HFFc6 (cell line): ENCODE measurements around the gene NUFIP2. TPM values are rescaled to one million over a fixed set of nuclear protein-coding genes. Genes with fewer than 3 reads are reported as not detected.
"Not testable (repeated sequence)": the region's sequence is repeated elsewhere in the genome, so short reads cannot be mapped to it uniquely, and the experiment has no call there.

Experiments
- DNase-seq: peaks from one replicate; pipeline ENCODE4 v3.0.0-alpha.2; 2018
- H3K27ac Mint-ChIP-seq: 2 replicates; pipeline ENCODE4 v1.8.0; 2020; ENCODE audit warnings: mild to moderate bottlenecking, mixed read lengths
- H3K27me3 Mint-ChIP-seq: 2 replicates; pipeline ENCODE4 v1.8.0; 2021; ENCODE audit warnings: mild to moderate bottlenecking, moderate library complexity, mixed read lengths; ENCODE audit not compliant: insufficient read depth
- H3K36me3 Mint-ChIP-seq: 2 replicates; pipeline ENCODE4 v1.8.0; 2021; ENCODE audit warnings: low read depth, mixed read lengths
- H3K4me1 Mint-ChIP-seq: 2 replicates; pipeline ENCODE4 v1.8.0; 2020; ENCODE audit warnings: low read depth, mixed read lengths
- H3K4me3 Mint-ChIP-seq: 2 replicates; pipeline ENCODE4 v1.8.0; 2020; ENCODE audit warnings: mild to moderate bottlenecking, moderate library complexity, mixed read lengths
- H3K9me3 Mint-ChIP-seq: 2 replicates; pipeline ENCODE4 v1.8.0; 2020; ENCODE audit warnings: mild to moderate bottlenecking, mixed read lengths
- total RNA-seq, 6 experiments: library from RNA; stranded (reverse); fragmentation: NEBNext Ultra II Directional; extraction: Animal tissue kit (Norgen Biotek cat#: 25700); gene quantifications; 2 replicates in 1 of 6; 3 replicates in 5 of 6; pipeline ENCODE4 v1.2.3, GENCODE V29; 2021
- TF ChIP-seq, protein P1 (sequence below): fragments of 200-600 bp; sonication (generic); IDR thresholded peaks from 2 replicates; pipeline ENCODE4 v1.5.0; 2021; ENCODE audit warnings: antibody characterized with exemption, mild to moderate bottlenecking

The NUFIP2 gene
- total RNA-seq, 6 experiments from 2014 or later: 43.8 to 51.8 (median 49.9) TPM

DNA sequence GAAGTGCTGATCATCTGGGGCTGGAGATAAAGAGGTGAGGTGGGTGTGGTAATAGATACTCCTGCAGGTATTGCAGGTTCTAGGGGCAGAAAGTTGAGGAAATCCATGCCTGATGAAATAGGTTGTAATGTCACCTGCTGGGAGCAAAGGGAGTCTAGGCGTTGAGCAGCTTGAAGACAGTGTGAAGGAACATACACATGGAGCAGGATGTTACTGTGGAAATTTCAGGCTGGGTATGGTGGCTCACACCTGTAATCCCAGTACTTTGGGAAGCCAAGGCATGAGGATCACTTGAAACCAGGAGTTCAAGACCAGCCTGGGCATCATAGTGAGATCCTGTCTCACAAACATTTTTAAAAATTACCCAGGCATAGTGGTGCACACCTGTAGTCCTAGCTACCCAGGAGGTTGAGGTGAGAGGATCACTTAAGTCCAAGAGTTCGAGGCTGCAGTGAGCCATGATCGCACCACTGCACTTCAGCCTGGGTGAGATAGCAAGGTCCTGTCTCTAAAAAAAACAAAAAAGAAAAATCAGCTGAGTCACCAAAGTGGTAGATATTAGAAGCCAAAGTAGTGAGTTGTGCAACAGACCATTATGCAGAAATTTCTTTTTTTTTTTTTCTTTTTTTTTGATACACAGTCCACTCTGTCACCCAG, 56.3 kb downstream of the NUFIP2 start:
- Mint-ChIP-seq H3K36me3 (peaks cover 5% of the 10 kb centered on the region; the same call in 1 of the 2 replicates), H3K4me3 (peak overlapping the region; percentile 15; the same call in 1 of the 2 replicates), H3K9me3 (no peaks in the 10 kb centered on the region), H3K27me3 (peaks cover 5% of the 10 kb centered on the region; the same call in 1 of the 2 replicates), H3K27ac (peak overlapping the region; percentile 91), H3K4me1 (peaks cover 48% of the 10 kb centered on the region)
- DNase-seq: peak; percentile 71
- TF ChIP-seq, protein P1, sequence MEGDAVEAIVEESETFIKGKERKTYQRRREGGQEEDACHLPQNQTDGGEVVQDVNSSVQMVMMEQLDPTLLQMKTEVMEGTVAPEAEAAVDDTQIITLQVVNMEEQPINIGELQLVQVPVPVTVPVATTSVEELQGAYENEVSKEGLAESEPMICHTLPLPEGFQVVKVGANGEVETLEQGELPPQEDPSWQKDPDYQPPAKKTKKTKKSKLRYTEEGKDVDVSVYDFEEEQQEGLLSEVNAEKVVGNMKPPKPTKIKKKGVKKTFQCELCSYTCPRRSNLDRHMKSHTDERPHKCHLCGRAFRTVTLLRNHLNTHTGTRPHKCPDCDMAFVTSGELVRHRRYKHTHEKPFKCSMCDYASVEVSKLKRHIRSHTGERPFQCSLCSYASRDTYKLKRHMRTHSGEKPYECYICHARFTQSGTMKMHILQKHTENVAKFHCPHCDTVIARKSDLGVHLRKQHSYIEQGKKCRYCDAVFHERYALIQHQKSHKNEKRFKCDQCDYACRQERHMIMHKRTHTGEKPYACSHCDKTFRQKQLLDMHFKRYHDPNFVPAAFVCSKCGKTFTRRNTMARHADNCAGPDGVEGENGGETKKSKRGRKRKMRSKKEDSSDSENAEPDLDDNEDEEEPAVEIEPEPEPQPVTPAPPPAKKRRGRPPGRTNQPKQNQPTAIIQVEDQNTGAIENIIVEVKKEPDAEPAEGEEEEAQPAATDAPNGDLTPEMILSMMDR: no peak

DNA sequence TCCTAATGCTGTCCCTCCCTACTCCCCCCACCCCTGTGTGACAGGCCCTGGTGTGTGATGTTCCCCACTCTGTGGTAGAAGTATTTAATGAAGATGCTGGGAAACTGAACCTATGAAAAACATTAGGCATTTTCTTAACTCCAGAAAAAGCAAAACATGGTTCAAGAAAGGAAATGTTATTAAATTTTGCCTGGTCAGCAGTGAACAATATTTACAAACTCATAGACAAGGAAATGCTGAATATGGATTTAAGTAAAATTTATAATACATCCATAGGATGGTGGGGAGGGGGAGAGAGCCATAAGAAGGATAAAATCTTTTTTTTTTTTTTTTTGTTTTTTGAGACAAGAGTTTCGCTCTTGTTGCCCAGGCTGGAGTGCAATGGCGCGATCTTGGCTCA, 58.0 kb downstream of the NUFIP2 start:
- TF ChIP-seq, protein P1: no peak
- peaks cover 5% of the 10 kb centered on the region; the same call in 1 of the 2 replicates for H3K36me3 Mint-ChIP-seq
- H3K4me3 Mint-ChIP-seq: no peak overlapping the region
- H3K9me3 Mint-ChIP-seq: no peaks in the 10 kb centered on the region
- H3K27me3 Mint-ChIP-seq: peaks cover 5% of the 10 kb centered on the region; the same call in 1 of the 2 replicates
- DNase-seq: no peak
- H3K4me1 Mint-ChIP-seq: peaks cover 31% of the 10 kb centered on the region
- no peak overlapping the region for H3K27ac Mint-ChIP-seq

DNA sequence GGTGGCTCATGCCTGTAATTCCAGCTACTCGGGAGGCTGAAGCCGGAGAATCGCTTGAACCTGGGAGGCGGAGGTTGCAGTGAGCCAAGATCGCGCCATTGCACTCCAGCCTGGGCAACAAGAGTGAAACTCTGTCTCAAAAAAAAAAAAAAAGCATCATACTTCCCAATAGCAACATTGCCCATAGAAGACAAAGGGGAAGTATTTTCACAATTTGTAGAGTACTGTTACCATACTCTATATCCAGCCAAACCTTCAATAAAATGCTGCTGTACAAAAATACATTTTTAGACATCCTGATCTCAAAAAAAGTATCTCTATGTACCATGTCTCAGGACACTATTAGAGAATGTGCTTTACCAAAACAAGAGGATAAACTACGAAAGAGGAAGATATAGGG, 59.0 kb downstream of the NUFIP2 start:
- H3K36me3 Mint-ChIP-seq, DNase-seq, H3K27ac Mint-ChIP-seq, H3K27me3 Mint-ChIP-seq, H3K9me3 Mint-ChIP-seq, H3K4me3 Mint-ChIP-seq: not testable (repeated sequence)
- peaks cover 22% of the 10 kb centered on the region for H3K4me1 Mint-ChIP-seq

DNA sequence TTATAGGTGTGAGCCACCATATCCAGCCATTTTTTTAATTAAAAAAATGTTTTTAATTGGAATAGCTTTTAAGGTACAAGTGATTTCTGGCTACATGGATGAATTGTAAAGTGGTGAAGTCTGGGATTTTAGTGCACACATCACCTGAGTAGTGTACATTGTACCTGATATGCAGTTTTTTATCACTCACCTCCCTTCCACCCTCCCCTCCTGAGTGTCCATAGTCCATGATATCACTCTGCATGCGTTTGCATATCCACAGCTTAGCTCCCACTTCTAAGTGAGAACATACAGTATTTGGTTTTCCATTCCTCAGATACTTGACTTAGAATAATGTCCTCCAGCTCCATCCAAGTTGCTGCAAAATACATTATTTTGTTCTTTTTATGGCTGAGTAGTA, 60.6 kb downstream of the NUFIP2 start:
- H3K4me1 Mint-ChIP-seq: peaks cover 12% of the 10 kb centered on the region
- TF ChIP-seq, protein P1: no peak
- H3K4me3 Mint-ChIP-seq: no peak overlapping the region
- no peak overlapping the region for H3K27ac Mint-ChIP-seq
- no peaks in the 10 kb centered on the region for H3K9me3 Mint-ChIP-seq
- H3K36me3 Mint-ChIP-seq: peaks cover under 1% of the 10 kb centered on the region; the same call in 1 of the 2 replicates
- peaks cover 3% of the 10 kb centered on the region for H3K27me3 Mint-ChIP-seq
- DNase-seq: no peak

DNA sequence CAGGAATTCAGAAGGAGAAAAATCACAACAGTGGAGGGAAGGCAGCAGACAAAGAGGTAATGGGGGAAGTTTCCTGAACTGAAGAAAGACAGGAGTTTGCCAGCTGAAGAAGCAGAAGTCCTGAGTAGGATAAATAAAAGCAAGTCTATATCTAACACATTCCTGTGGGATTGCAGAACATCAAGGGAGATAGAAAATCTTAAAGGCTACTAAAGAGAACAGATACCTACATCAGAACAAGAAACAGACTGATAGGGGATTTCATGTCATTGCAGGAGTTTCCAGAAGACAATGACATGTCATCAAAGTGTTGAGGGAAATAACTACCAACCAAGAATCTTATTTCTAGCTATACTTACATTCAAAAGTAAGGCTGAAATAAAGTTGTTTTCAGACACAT, 68.6 kb downstream of the NUFIP2 start:
- DNase-seq: no peak
- no peak overlapping the region; the same call in 1 of the 2 replicates for H3K27ac Mint-ChIP-seq
- no peaks in the 10 kb centered on the region for H3K36me3 Mint-ChIP-seq
- H3K4me1 Mint-ChIP-seq: peaks cover 13% of the 10 kb centered on the region
- no peak overlapping the region for H3K4me3 Mint-ChIP-seq
- peaks cover 1% of the 10 kb centered on the region; the same call in 1 of the 2 replicates for H3K27me3 Mint-ChIP-seq
- H3K9me3 Mint-ChIP-seq: no peaks in the 10 kb centered on the region
- TF ChIP-seq, protein P1: no peak

DNA sequence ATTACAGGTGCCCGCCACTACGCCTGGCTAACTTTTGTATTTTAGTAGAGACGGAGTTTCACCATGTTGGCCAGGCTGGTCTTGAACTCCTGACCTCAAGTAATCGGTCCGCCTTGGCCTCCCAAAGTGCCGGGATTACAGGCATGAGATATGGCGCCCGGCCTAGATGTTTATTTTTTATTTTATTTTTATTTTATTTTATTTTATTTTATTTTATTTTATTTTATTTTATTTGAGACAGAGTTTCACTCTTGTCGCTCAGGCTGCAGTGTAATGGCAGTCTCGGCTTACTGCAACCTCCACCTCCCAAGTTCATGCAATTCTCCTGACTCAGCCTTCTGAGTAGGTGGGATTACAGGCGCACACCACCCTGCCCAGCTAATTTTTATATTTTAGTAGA, 72.6 kb downstream of the NUFIP2 start:
- H3K27me3 Mint-ChIP-seq, H3K27ac Mint-ChIP-seq, H3K4me3 Mint-ChIP-seq, H3K9me3 Mint-ChIP-seq, H3K36me3 Mint-ChIP-seq, DNase-seq: not testable (repeated sequence)
- H3K4me1 Mint-ChIP-seq: peaks cover 37% of the 10 kb centered on the region
